Mesenchymal stem cell (in vitro differentiated cells and primary cell): ENCODE data around the gene TEK. TPM values are rescaled to one million over a fixed set of nuclear protein-coding genes. Genes with fewer than 3 reads are reported as not detected.

Experiments used
- DNase-seq: peaks from one replicate; pipeline ENCODE4 v3.0.0-alpha.2; 2013
- H2AFZ ChIP-seq: one replicate; pipeline ENCODE4 v1.6.1; 2013; ENCODE audit warnings: low read depth, mild to moderate bottlenecking, control low read depth, inconsistent platforms, low read length, moderate library complexity
- H2AK5ac ChIP-seq: 2 replicates; pipeline ENCODE4 v1.6.1; 2013; ENCODE audit warnings: low read length, moderate library complexity, mild to moderate bottlenecking, inconsistent platforms; ENCODE audit not compliant: severe bottlenecking
- H2BK120ac ChIP-seq: one replicate; pipeline ENCODE4 v1.6.1; 2013; ENCODE audit warnings: low read depth, mild to moderate bottlenecking, inconsistent platforms, low read length, moderate library complexity
- H2BK12ac ChIP-seq, 2 experiments: one replicate each; pipeline ENCODE4 v1.6.1; 2013; ENCODE audit warnings: inconsistent platforms in 2 of 2, low read length in 2 of 2, mild to moderate bottlenecking in 2 of 2, moderate library complexity in 2 of 2, control low read depth in 1 of 2
- H2BK15ac ChIP-seq: one replicate; pipeline ENCODE4 v1.6.1; 2013; ENCODE audit warnings: mild to moderate bottlenecking, low read depth, inconsistent platforms; ENCODE audit not compliant: poor library complexity, severe bottlenecking
- H2BK5ac ChIP-seq: 2 replicates; pipeline ENCODE4 v1.6.1; 2013; ENCODE audit warnings: low read depth, mild to moderate bottlenecking, low read length, control low read depth, inconsistent platforms; ENCODE audit not compliant: poor library complexity, severe bottlenecking
- H3K14ac ChIP-seq, 2 experiments: one replicate each; pipeline ENCODE4 v1.6.1; 2013; ENCODE audit warnings: inconsistent platforms in 2 of 2, low read length in 2 of 2, control low read depth in 1 of 2, mild to moderate bottlenecking in 1 of 2, moderate library complexity in 1 of 2
- H3K18ac ChIP-seq, 2 experiments: one replicate each; pipeline ENCODE4 v1.6.1; 2013; ENCODE audit warnings: inconsistent platforms in 2 of 2, low read length in 2 of 2, control low read depth in 1 of 2, low read depth in 1 of 2, mild to moderate bottlenecking in 1 of 2
- H3K23ac ChIP-seq, 2 experiments: one replicate each; pipeline ENCODE4 v1.6.1; 2013; ENCODE audit warnings: inconsistent platforms in 2 of 2, low read length in 2 of 2, mild to moderate bottlenecking in 2 of 2, moderate library complexity in 2 of 2, control low read depth in 1 of 2
- H3K27ac ChIP-seq: 2 replicates; pipeline ENCODE4 v1.5.1; 2013; ENCODE audit warnings: mild to moderate bottlenecking, moderate library complexity, low read length, control low read depth, inconsistent platforms; ENCODE audit not compliant: poor library complexity, severe bottlenecking
- H3K27me3 ChIP-seq, 2 experiments: 2 replicates each; pipeline versions ENCODE4 v1.6.1 to v1.7.0; 2013; ENCODE audit warnings: low read length in 2 of 2, mild to moderate bottlenecking in 2 of 2, moderate library complexity in 2 of 2, control low read depth in 1 of 2, inconsistent platforms in 1 of 2; ENCODE audit not compliant: control insufficient read depth in 1 of 2, insufficient read depth in 1 of 2
- H3K36me3 ChIP-seq, 2 experiments: 2 replicates each; pipeline versions ENCODE4 v1.6.1 to v1.7.0; 2013; ENCODE audit warnings: low read length in 2 of 2, control low read depth in 1 of 2, inconsistent platforms in 1 of 2, low read depth in 1 of 2, mild to moderate bottlenecking in 1 of 2; ENCODE audit not compliant: insufficient read depth in 2 of 2, control insufficient read depth in 1 of 2
- H3K4ac ChIP-seq, 2 experiments: one replicate each; pipeline ENCODE4 v1.6.1; 2013; ENCODE audit warnings: inconsistent platforms in 2 of 2, low read length in 2 of 2, mild to moderate bottlenecking in 2 of 2, moderate library complexity in 2 of 2, control low read depth in 1 of 2, low read depth in 1 of 2
- H3K4me1 ChIP-seq: 2 replicates; pipeline ENCODE4 v1.6.1; 2013; ENCODE audit warnings: low read depth, low read length, control low read depth; ENCODE audit not compliant: control insufficient read depth, insufficient read depth
- H3K4me2 ChIP-seq: 2 replicates; pipeline ENCODE4 v1.6.1; 2013; ENCODE audit warnings: low read length, mild to moderate bottlenecking, inconsistent platforms; ENCODE audit not compliant: poor library complexity, severe bottlenecking
- H3K4me3 ChIP-seq, 2 experiments: 2 replicates each; pipeline versions ENCODE4 v1.5.1 to v1.7.0; 2013; ENCODE audit warnings: low read length in 2 of 2, mild to moderate bottlenecking in 2 of 2, control low read depth in 1 of 2, low read depth in 1 of 2; ENCODE audit not compliant: insufficient read depth in 1 of 2
- H3K79me1 ChIP-seq: replicated peaks from 2 replicates; pipeline ENCODE4 v1.6.1; 2013; ENCODE audit warnings: mild to moderate bottlenecking, control low read depth, low read length, inconsistent platforms; ENCODE audit not compliant: poor library complexity, severe bottlenecking
- H3K9ac ChIP-seq: 2 replicates; pipeline ENCODE4 v1.7.0; 2013; ENCODE audit warnings: mild to moderate bottlenecking, low read length, moderate library complexity
- H3K9me3 ChIP-seq: 2 replicates; pipeline ENCODE4 v1.7.0; 2013; ENCODE audit warnings: mild to moderate bottlenecking, low read length; ENCODE audit not compliant: control insufficient read depth
- H4K8ac ChIP-seq: one replicate; pipeline ENCODE4 v1.6.1; 2013; ENCODE audit warnings: inconsistent platforms, mild to moderate bottlenecking, low read length, moderate library complexity
- H4K91ac ChIP-seq: one replicate; pipeline ENCODE4 v1.6.1; 2013; ENCODE audit warnings: mild to moderate bottlenecking, low read length, inconsistent platforms
- WGBS: methylation state at CpG from one replicate; pipeline ENCODE4 v1.1.7; 2013; ENCODE audit warnings: mixed read lengths; 5-methylcytosine and 5-hydroxymethylcytosine counted together
- polyA plus RNA-seq, 2 experiments: library from polyadenylated mRNA; stranded (reverse); fragments of 200-250 nt; gene quantifications; one replicate each; pipeline ENCODE4 v1.2.3, GENCODE V29; 2013

Gene TEK
- 84.1 TPM for polyA plus RNA-seq (2013, experiment 1 of 2)
- polyA plus RNA-seq (2013, experiment 2 of 2): 84.1 TPM

- Histone ChIP-seq H3K27me3 (no peaks in the 10 kb centered on the region), H3K27ac (no peak within 1 kb of the TSS), H3K23ac (no peak within 1 kb of the TSS), H4K8ac (no peak within 1 kb of the TSS), H3K18ac (peak within 1 kb of the TSS; percentile 54 to 77), H4K91ac (peak within 1 kb of the TSS; percentile 14), H3K9me3 (no peaks in the 10 kb centered on the region), H2BK120ac (peak within 1 kb of the TSS; percentile 39), H3K14ac (no peak within 1 kb of the TSS), H3K4me3 (peak within 1 kb of the TSS in 1 of 2 experiments; percentile 75), H2AFZ (peak within 1 kb of the TSS; percentile 29), H3K4me2 (no peak within 1 kb of the TSS), H2AK5ac (no peak within 1 kb of the TSS), H3K4me1 (no peaks in the 10 kb centered on the region), H3K79me1 (no peaks in the 10 kb centered on the region), H2BK5ac (no peak within 1 kb of the TSS), H3K9ac (peak within 1 kb of the TSS; percentile 62), H3K36me3 (no peaks in the 10 kb centered on the region), H3K4ac (peak within 1 kb of the TSS; percentile 75 to 81), H2BK15ac (no peak within 1 kb of the TSS), H2BK12ac (peak within 1 kb of the TSS in 1 of 2 experiments; percentile 63)
- DNase-seq: peak; percentile 78
- 2% methylated on average over 3 of the region's 9 CpGs for whole genome bisulfite sequencing
These were observed at the start of gene TEK for GRCh38 chr9:27108981-27109541. Gene TEK, plus strand, starts transcription at chr9:27109225. Its CDS starts 366 bp downstream, at chr9:27109591.

DNA sequence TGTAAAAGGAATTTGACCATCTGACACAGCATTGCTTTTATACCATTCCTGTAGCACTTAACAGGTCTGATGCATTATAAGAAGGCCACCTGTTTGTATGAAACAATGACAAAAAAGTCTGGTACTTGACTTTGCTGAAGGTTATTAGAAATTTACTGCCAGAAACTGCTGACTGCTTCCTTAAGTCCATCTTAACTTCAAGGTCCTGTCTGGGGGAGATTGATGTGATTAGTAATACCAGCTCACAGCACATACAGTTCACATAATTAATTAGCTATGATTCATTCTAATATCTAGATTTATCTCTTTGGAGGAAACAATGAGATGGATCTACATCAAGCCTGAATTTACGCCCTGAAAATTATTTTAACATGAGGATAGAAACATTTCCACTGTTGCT is 49.6 kb upstream of the TEK start:
- H3K14ac ChIP-seq: no peak overlapping the region
- H4K91ac ChIP-seq: no peak overlapping the region
- H3K4me1 ChIP-seq: no peaks in the 10 kb centered on the region
- H3K9ac ChIP-seq: no peak overlapping the region
- no peak overlapping the region for H4K8ac ChIP-seq
- H3K4me3 ChIP-seq: no peak overlapping the region
- no peak overlapping the region for H2BK12ac ChIP-seq
- H3K4me2 ChIP-seq: no peak overlapping the region
- peaks cover 0 to 14% of the 10 kb centered on the region in 2 experiments for H3K36me3 ChIP-seq
- no CpG with 5 or more reads among the region's 1 CpG for WGBS
- no peaks in the 10 kb centered on the region for H3K79me1 ChIP-seq
- no peak overlapping the region for H2AK5ac ChIP-seq
- H2BK120ac ChIP-seq: no peak overlapping the region
- no peak overlapping the region for H2BK15ac ChIP-seq
- H3K27ac ChIP-seq: no peak overlapping the region
- H3K4ac ChIP-seq: no peak overlapping the region
- no peak overlapping the region for H2AFZ ChIP-seq
- no peaks in the 10 kb centered on the region for H3K9me3 ChIP-seq
- H3K27me3 ChIP-seq: no peaks in the 10 kb centered on the region
- no peak overlapping the region for H3K23ac ChIP-seq
- DNase-seq: no peak
- no peak overlapping the region for H2BK5ac ChIP-seq
- H3K18ac ChIP-seq: no peak overlapping the region

- no peak overlapping the region for H3K4ac ChIP-seq
- H4K8ac ChIP-seq: no peak overlapping the region
- H2BK12ac ChIP-seq: no peak overlapping the region
- H3K27me3 ChIP-seq: no peaks in the 10 kb centered on the region
- no peak overlapping the region for H3K14ac ChIP-seq
- H3K4me3 ChIP-seq: no peak overlapping the region
- no peaks in the 10 kb centered on the region for H3K9me3 ChIP-seq
- H2BK15ac ChIP-seq: no peak overlapping the region
- no peak overlapping the region for H4K91ac ChIP-seq
- H2AFZ ChIP-seq: no peak overlapping the region
- no peak overlapping the region for H3K18ac ChIP-seq
- H3K79me1 ChIP-seq: no peaks in the 10 kb centered on the region
- H2BK5ac ChIP-seq: no peak overlapping the region
- H3K23ac ChIP-seq: no peak overlapping the region
- no peak overlapping the region for H3K27ac ChIP-seq
- peaks cover 0 to 14% of the 10 kb centered on the region in 2 experiments for H3K36me3 ChIP-seq
- H2AK5ac ChIP-seq: no peak overlapping the region
- no peaks in the 10 kb centered on the region for H3K4me1 ChIP-seq
- no peak overlapping the region for H2BK120ac ChIP-seq
- H3K4me2 ChIP-seq: no peak overlapping the region
- no peak overlapping the region for H3K9ac ChIP-seq
- DNase-seq: no peak
These were observed 49.1 kb upstream of the TEK start for GRCh38 chr9:27059907-27060306.

- Histone ChIP-seq H2BK15ac (no peak overlapping the region), H3K4me1 (no peaks in the 10 kb centered on the region), H3K4me2 (no peak overlapping the region), H2BK5ac (no peak overlapping the region), H2AK5ac (no peak overlapping the region), H3K27ac (no peak overlapping the region), H2BK12ac (no peak overlapping the region), H3K79me1 (no peaks in the 10 kb centered on the region), H2BK120ac (no peak overlapping the region), H3K36me3 (peaks cover 0 to 5% of the 10 kb centered on the region in 2 experiments), H3K4ac (no peak overlapping the region), H3K18ac (no peak overlapping the region), H4K91ac (no peak overlapping the region), H3K9me3 (no peaks in the 10 kb centered on the region), H4K8ac (no peak overlapping the region), H3K14ac (no peak overlapping the region), H3K27me3 (no peaks in the 10 kb centered on the region), H3K23ac (no peak overlapping the region), H2AFZ (no peak overlapping the region), H3K9ac (no peak overlapping the region), H3K4me3 (no peak overlapping the region)
- no peak for DNase-seq
- WGBS: no CpG with 5 or more reads among the region's 1 CpG
These were observed 43.7 kb upstream of the TEK start for GRCh38 chr9:27065288-27065687.
